Chondrocyte (in vitro differentiated cells): ENCODE data around the gene RAD51AP2. TPM values are rescaled to one million over a fixed set of nuclear protein-coding genes. Genes with fewer than 3 reads are reported as not detected.

ENCODE experiments used
- DNase-seq: peaks from one replicate; pipeline ENCODE4 v3.0.0; 2021; ENCODE audit warnings: mixed read lengths, low spot score
- H3K27ac Mint-ChIP-seq: one replicate; pipeline ENCODE4 v1.8.0; 2021; ENCODE audit warnings: mild to moderate bottlenecking, moderate library complexity, mixed read lengths; ENCODE audit not compliant: unreplicated experiment
- H3K27me3 Mint-ChIP-seq: 2 replicates; pipeline ENCODE4 v1.8.0; 2021; ENCODE audit warnings: low read depth, mixed read lengths
- H3K36me3 Mint-ChIP-seq: 2 replicates; pipeline ENCODE4 v1.8.0; 2021; ENCODE audit warnings: low read depth, mixed read lengths
- H3K4me1 Mint-ChIP-seq: 2 replicates; pipeline ENCODE4 v1.8.0; 2021; ENCODE audit warnings: low read depth, mild to moderate bottlenecking, mixed read lengths
- H3K4me3 Mint-ChIP-seq: one replicate; pipeline ENCODE4 v1.8.0; 2021; ENCODE audit warnings: mild to moderate bottlenecking, moderate library complexity, mixed read lengths; ENCODE audit not compliant: unreplicated experiment
- H3K9me3 Mint-ChIP-seq: 2 replicates; pipeline ENCODE4 v1.8.0; 2021; ENCODE audit warnings: low read depth, mixed read lengths
- total RNA-seq: library from RNA; stranded (reverse); gene quantifications from 3 replicates; pipeline ENCODE4 v1.2.1, GENCODE V29; 2021
- TF ChIP-seq, protein P1 (sequence below): fragments of 200-600 bp; sonication (generic); IDR thresholded peaks from 2 replicates; pipeline ENCODE4 v1.5.0; 2021; ENCODE audit warnings: antibody characterized with exemption, mild to moderate bottlenecking, moderate library complexity

Gene RAD51AP2
- total RNA-seq, 1 donor from 2014 or later, result not detected

DNA sequence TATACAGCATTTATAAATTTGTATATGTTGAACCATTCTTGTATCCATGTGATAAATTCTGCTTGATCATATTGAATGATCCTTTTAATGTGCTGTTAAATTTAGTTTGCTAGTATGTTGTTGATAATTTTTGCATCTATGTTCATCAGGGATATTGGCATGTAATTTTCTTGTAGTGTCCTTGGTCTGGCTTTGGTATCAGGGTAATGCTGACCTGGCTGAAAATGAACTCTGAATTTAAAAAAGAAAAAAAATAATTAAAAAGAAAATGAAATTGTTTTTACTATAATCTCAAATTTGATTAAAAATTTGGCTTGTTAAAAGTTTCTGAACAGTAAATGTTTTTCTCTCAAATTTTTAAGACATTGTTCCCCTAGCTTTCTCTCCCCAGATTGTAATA, 46.3 kb downstream of the RAD51AP2 start:
- TF ChIP-seq, protein P1, sequence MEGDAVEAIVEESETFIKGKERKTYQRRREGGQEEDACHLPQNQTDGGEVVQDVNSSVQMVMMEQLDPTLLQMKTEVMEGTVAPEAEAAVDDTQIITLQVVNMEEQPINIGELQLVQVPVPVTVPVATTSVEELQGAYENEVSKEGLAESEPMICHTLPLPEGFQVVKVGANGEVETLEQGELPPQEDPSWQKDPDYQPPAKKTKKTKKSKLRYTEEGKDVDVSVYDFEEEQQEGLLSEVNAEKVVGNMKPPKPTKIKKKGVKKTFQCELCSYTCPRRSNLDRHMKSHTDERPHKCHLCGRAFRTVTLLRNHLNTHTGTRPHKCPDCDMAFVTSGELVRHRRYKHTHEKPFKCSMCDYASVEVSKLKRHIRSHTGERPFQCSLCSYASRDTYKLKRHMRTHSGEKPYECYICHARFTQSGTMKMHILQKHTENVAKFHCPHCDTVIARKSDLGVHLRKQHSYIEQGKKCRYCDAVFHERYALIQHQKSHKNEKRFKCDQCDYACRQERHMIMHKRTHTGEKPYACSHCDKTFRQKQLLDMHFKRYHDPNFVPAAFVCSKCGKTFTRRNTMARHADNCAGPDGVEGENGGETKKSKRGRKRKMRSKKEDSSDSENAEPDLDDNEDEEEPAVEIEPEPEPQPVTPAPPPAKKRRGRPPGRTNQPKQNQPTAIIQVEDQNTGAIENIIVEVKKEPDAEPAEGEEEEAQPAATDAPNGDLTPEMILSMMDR, result no peak
- H3K9me3 Mint-ChIP-seq, result peaks cover 33% of the 10 kb centered on the region

DNA sequence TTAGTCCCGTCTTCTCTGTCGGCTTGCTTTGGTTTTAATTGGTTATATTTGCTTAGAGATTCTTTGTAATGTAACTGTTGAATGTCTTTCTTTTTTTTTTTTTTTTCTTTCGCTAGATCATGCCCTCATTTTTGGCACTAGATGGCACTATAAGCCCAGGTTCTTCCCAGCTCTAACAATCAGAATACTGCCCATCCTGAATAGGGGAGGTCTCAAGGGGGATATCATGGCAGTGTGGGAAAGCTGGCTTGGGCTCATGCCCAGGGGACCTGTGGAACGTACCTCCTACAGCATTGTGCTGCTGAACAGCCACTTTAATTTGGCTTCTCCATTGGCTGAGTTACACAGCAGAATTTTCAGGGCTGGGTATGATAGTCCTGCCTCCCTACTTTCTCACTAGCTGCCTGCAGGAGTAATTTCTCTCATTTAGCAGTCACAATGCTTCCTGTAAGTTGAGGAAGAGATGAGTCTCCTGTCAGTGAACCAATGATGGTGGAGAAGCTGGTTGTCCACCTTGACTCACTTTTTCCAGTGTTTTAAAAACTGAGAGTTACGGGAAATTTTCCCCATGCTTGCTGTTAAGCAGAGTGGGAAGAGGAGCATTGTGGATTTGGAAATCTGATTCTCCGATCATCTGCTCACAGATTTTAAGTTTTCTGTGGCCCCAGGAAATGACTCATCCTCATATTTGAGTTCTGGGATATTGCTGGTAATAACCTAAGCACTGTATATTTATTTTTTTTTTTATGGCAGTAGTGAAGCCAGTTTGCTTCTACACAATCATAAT, 47.2 kb downstream of the RAD51AP2 start:
- no peaks in the 10 kb centered on the region for H3K4me1 Mint-ChIP-seq

More for the DNA sequence above, 46.3 kb downstream of the RAD51AP2 start:
- Mint-ChIP-seq H3K36me3 (no peaks in the 10 kb centered on the region), H3K27ac (no peak overlapping the region), H3K4me3 (no peak overlapping the region), H3K4me1 (no peaks in the 10 kb centered on the region), H3K27me3 (no peaks in the 10 kb centered on the region)
- DNase-seq, result no peak

DNA sequence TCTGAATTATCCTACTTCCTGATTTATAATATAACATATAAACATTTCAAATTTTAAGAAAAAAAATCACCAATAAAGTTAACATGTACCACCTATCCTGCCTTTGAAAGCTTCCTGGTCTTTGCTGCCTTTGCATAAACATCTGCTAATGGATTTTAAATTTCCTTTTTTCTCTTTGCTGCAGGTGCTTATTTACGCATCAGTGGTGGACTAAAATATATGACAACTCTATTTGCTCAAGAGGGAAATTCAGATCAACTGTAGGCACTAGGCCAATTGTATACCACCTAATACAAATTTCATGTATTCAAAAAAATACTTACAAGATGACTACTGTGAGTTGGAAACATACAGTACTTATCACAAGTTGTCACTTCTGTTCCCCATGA, 57.2 kb downstream of the RAD51AP2 start:
- H3K36me3 Mint-ChIP-seq, result no peaks in the 10 kb centered on the region

More for the DNA sequence above, 47.2 kb downstream of the RAD51AP2 start:
- Mint-ChIP-seq H3K27me3 (no peaks in the 10 kb centered on the region), H3K27ac (no peak overlapping the region), H3K4me3 (no peak overlapping the region), H3K36me3 (no peaks in the 10 kb centered on the region), H3K9me3 (peaks cover 35% of the 10 kb centered on the region)
- DNase-seq, result no peak
- TF ChIP-seq, protein P1, result peak; percentile 50

More for the DNA sequence above, 57.2 kb downstream of the RAD51AP2 start:
- no peak for DNase-seq
- Mint-ChIP-seq H3K4me3 (no peak overlapping the region), H3K4me1 (no peaks in the 10 kb centered on the region), H3K27me3 (peaks cover 6% of the 10 kb centered on the region), H3K27ac (no peak overlapping the region), H3K9me3 (peaks cover 1% of the 10 kb centered on the region)
- TF ChIP-seq, protein P1, result no peak

Other genes with a start within 250 kb of the RAD51AP2 start
- gene VSNL1, start 22.3 kb upstream of the RAD51AP2 start, total RNA-seq, result not detected in 3 replicates
- 20.1 to 21.0 TPM (median 21.0 TPM) in 3 replicates for gene SMC6, start 235.4 kb upstream of the RAD51AP2 start, total RNA-seq
- gene GEN1, start 235.7 kb upstream of the RAD51AP2 start, total RNA-seq, result 7.2 to 9.4 TPM (median 7.6 TPM) in 3 replicates